ENCODE data around the gene SLC19A2. TPM values are rescaled to one million over a fixed set of nuclear protein-coding genes. Genes with fewer than 3 reads are reported as not detected.

The SLC19A2 gene
- total and polyA plus RNA-seq, 2 of the 13 experiments (the other 11 are each of a cell fraction or from before 2014, with no cell fraction given) = 30.4 to 56.0 TPM

GRCh38 chr1:169474302-169474995 is 11.3 kb downstream of the SLC19A2 start:
- peaks cover 8 to 36% of the 10 kb centered on the region in 2 experiments; a peak in 4 of 5 replicates for H3K36me3 ChIP-seq (replicated peaks in 1 of 2; ENCODE audit: control insufficient read depth in 1 of 2, insufficient read depth in 2 of 2, low read length in 2 of 2)
- no peak overlapping the region for H3K4me2 ChIP-seq (ENCODE audit: low read depth, low read length)
- DNase-seq (ENCODE audit: low spot score) (no peak), ATAC-seq (no peak), FAIRE-seq (no peak)
- H3K27me3 ChIP-seq (ENCODE audit: control insufficient read depth in 1 of 2, insufficient read depth in 2 of 2, low read length in 2 of 2) = no peaks in the 10 kb centered on the region
- ChIA-PET POLR2A (interaction anchor here (1.2 kb wide), 1 partner anchor 12 kb away, joined by 3 read pairs; no protein-coding TSS in a partner anchor), CTCF (ENCODE audit: low intra/inter-chr PET ratio, low total read pairs) (no interaction called here)
- H3K9me3 ChIP-seq (ENCODE audit: low read length) = no peaks in the 10 kb centered on the region
- no peak overlapping the region for H3K9ac ChIP-seq (ENCODE audit: insufficient read depth, low read depth, low read length)
- H3K79me2 ChIP-seq (ENCODE audit: insufficient read depth, low read length) = peaks cover 41% of the 10 kb centered on the region
- TF ChIP-seq RBM22 (optimal IDR thresholded peaks at IDR 0.05; ENCODE audit: low read length) (peak; percentile 54), ZNF784 (CRISPR knock-in tag; IDR thresholded peaks at IDR 0.05; ENCODE audit: borderline replicate concordance) (no peak), MAFK (conservative IDR thresholded peaks at IDR 0.05 in 1 of 2, IDR thresholded peaks at IDR 0.05 in 1 of 2; ENCODE audit: low read length in 2 of 2) (peak; percentile 55 to 60), ELF3 (CRISPR knock-in tag; IDR thresholded peaks at IDR 0.05) (no peak)
- peaks cover 9% of the 10 kb centered on the region for H3K4me1 ChIP-seq (ENCODE audit: insufficient read depth, low read length)
- no peak overlapping the region for H3K27ac ChIP-seq (ENCODE audit: extremely low read length, insufficient read depth, low read length)
- H4K20me1 ChIP-seq (ENCODE audit: insufficient read depth, low read length) = peaks cover 24% of the 10 kb centered on the region
- BruUV-seq (replicated peaks) = no TSS peak
- H2AFZ ChIP-seq (ENCODE audit: low read length) = no peak overlapping the region
- 95% methylated on average over 1 of the region's 1 CpG for WGBS (ENCODE audit: low lambda C conversion rate)
- in situ Hi-C loops (cut with HindIII; ENCODE audit: extremely low pct_ligation_motif_present, low pct_unique_long_range_greater_than_20kb) = no loop called here
- intact Hi-C loops (cut with micrococcal nuclease; ENCODE audit: unreplicated experiment) = no loop called here
- H3K4me3 ChIP-seq (replicated peaks in 1 of 3; ENCODE audit: insufficient read depth in 1 of 3, low read depth in 2 of 3, low read length in 3 of 3) = no peak overlapping the region

GRCh38 chr1:169473347-169473746 is 12.4 kb downstream of the SLC19A2 start:
- H4K20me1 ChIP-seq (ENCODE audit: insufficient read depth, low read length) = peaks cover 15% of the 10 kb centered on the region; the same call in 1 of the 2 replicates
- peaks cover 30% of the 10 kb centered on the region for H3K79me2 ChIP-seq (ENCODE audit: insufficient read depth, low read length)
- no peak overlapping the region for H3K4me2 ChIP-seq (ENCODE audit: low read depth, low read length)
- intact Hi-C loops (cut with micrococcal nuclease; ENCODE audit: unreplicated experiment) = no loop called here
- no peak for FAIRE-seq
- H3K27me3 ChIP-seq (ENCODE audit: control insufficient read depth in 1 of 2, insufficient read depth in 2 of 2, low read length in 2 of 2) = no peaks in the 10 kb centered on the region
- in situ Hi-C loops (cut with HindIII; ENCODE audit: extremely low pct_ligation_motif_present, low pct_unique_long_range_greater_than_20kb) = no loop called here
- H3K4me3 ChIP-seq (replicated peaks in 1 of 3; ENCODE audit: insufficient read depth in 1 of 3, low read depth in 2 of 3, low read length in 3 of 3) = no peak overlapping the region
- DNase-seq (ENCODE audit: low spot score) = no peak
- no peaks in the 10 kb centered on the region for H3K9me3 ChIP-seq (ENCODE audit: low read length)
- H2AFZ ChIP-seq (ENCODE audit: low read length) = no peak overlapping the region
- whole genome bisulfite sequencing (ENCODE audit: low lambda C conversion rate) = 94% methylated on average over 5 of the region's 5 CpGs
- H3K4me1 ChIP-seq (ENCODE audit: insufficient read depth, low read length) = no peaks in the 10 kb centered on the region
- TF ChIP-seq ZBTB42 (CRISPR knock-in tag; IDR thresholded peaks at IDR 0.05) = no peak
- TF ChIP-seq TBX2 (CRISPR knock-in tag; IDR thresholded peaks at IDR 0.05; ENCODE audit: borderline replicate concordance) = no peak
- TF ChIP-seq STAG1 (CRISPR knock-in tag; IDR thresholded peaks at IDR 0.05) = no peak
- no peak for TF ChIP-seq ZNF180 (CRISPR knock-in tag; IDR thresholded peaks at IDR 0.05; ENCODE audit: borderline replicate concordance, low read depth)
- no peak for TF ChIP-seq ZNF282 (IDR thresholded peaks at IDR 0.05; ENCODE audit: partially characterized antibody)
- TF ChIP-seq ZNF615 (CRISPR knock-in tag; IDR thresholded peaks at IDR 0.05; ENCODE audit: borderline replicate concordance) = no peak
- TF ChIP-seq HOXA9 (CRISPR knock-in tag; IDR thresholded peaks at IDR 0.05; ENCODE audit: borderline replicate concordance) = no peak
- TF ChIP-seq HDAC1 (CRISPR knock-in tag; IDR thresholded peaks at IDR 0.05) = no peak
- TF ChIP-seq IKZF1 (IDR thresholded peaks at IDR 0.05) = no peak
- no peak for TF ChIP-seq ADNP (CRISPR knock-in tag; IDR thresholded peaks at IDR 0.05)
- TF ChIP-seq ZNF749 (CRISPR knock-in tag; IDR thresholded peaks at IDR 0.05; ENCODE audit: borderline replicate concordance) = no peak
- no peak for TF ChIP-seq TCF12 (IDR thresholded peaks at IDR 0.05)
- no peak for TF ChIP-seq TCF12 (CRISPR knock-in tag; IDR thresholded peaks at IDR 0.05)
- no TSS peak for BruUV-seq (replicated peaks)
- H3K9ac ChIP-seq (ENCODE audit: insufficient read depth, low read depth, low read length) = no peak overlapping the region
- H3K27ac ChIP-seq (ENCODE audit: extremely low read length, insufficient read depth, low read length) = no peak overlapping the region
- ChIA-PET CTCF (ENCODE audit: low intra/inter-chr PET ratio, low total read pairs) (no interaction called here), POLR2A (no interaction called here)
- ATAC-seq = no peak
- H3K36me3 ChIP-seq (replicated peaks in 1 of 2; ENCODE audit: control insufficient read depth in 1 of 2, insufficient read depth in 2 of 2, low read length in 2 of 2) = peaks cover 8 to 42% of the 10 kb centered on the region in 2 experiments; a peak in 4 of 5 replicates

All from HepG2 (cell line).